ENCODE results near the gene SLC11A2.

The SLC11A2 gene

GRCh38 chr12:51028813-51029150, 2.6 kb upstream of the SLC11A2 start:
- Histone ChIP-seq H3K27ac (ENCODE audit: low read depth, low read length) (no peak overlapping the region), H3K36me3 (ENCODE audit: control insufficient read depth, low read length) (no peaks in the 10 kb centered on the region), H3K4me3 (ENCODE audit: low read length) (no peak overlapping the region), H3K9me3 (ENCODE audit: control insufficient read depth, insufficient read depth, low read length) (no peaks in the 10 kb centered on the region), H3K9me2 (replicated peaks; ENCODE audit: control insufficient read depth, low read length) (no peaks in the 10 kb centered on the region), H3F3A (ENCODE audit: control insufficient read depth, insufficient read depth) (peaks cover 5% of the 10 kb centered on the region), H3K27me3 (ENCODE audit: control insufficient read depth, low read length) (peaks cover 5% of the 10 kb centered on the region; the same call in 1 of the 2 replicates), H3K79me2 (ENCODE audit: control insufficient read depth, low read length) (peaks cover 24% of the 10 kb centered on the region), H3K4me1 (ENCODE audit: control insufficient read depth, low read length) (peaks cover 27% of the 10 kb centered on the region), H3K4me2 (ENCODE audit: low read length) (no peak overlapping the region), H4K20me1 (ENCODE audit: control insufficient read depth, insufficient read depth, low read depth, low read length) (no peaks in the 10 kb centered on the region)
- TF ChIP-seq EZH2phosphoT487 (IDR thresholded peaks at IDR 0.05; ENCODE audit: borderline replicate concordance, low read length) (no peak), CTCF (IDR thresholded peaks at IDR 0.05; ENCODE audit: low read depth, low read length, poor library complexity, severe bottlenecking) (no peak)

GRCh38 chr12:51028126-51028812, 2.1 kb upstream of the SLC11A2 start:
- peak; percentile 48 for TF ChIP-seq CTCF (IDR thresholded peaks at IDR 0.05; ENCODE audit: low read depth, low read length, poor library complexity, severe bottlenecking)
- TF ChIP-seq EZH2phosphoT487 (IDR thresholded peaks at IDR 0.05; ENCODE audit: borderline replicate concordance, low read length), result no peak
- Histone ChIP-seq H3K9me3 (ENCODE audit: control insufficient read depth, insufficient read depth, low read length) (no peaks in the 10 kb centered on the region), H3K27me3 (ENCODE audit: control insufficient read depth, low read length) (peaks cover 5% of the 10 kb centered on the region; the same call in 1 of the 2 replicates), H3K4me2 (ENCODE audit: low read length) (no peak overlapping the region), H3K9me2 (replicated peaks; ENCODE audit: control insufficient read depth, low read length) (no peaks in the 10 kb centered on the region), H3K27ac (ENCODE audit: low read depth, low read length) (no peak overlapping the region), H3K36me3 (ENCODE audit: control insufficient read depth, low read length) (no peaks in the 10 kb centered on the region), H3F3A (ENCODE audit: control insufficient read depth, insufficient read depth) (peaks cover 5% of the 10 kb centered on the region), H4K20me1 (ENCODE audit: control insufficient read depth, insufficient read depth, low read depth, low read length) (no peaks in the 10 kb centered on the region), H3K4me1 (ENCODE audit: control insufficient read depth, low read length) (peaks cover 27% of the 10 kb centered on the region), H3K4me3 (ENCODE audit: low read length) (no peak overlapping the region), H3K79me2 (ENCODE audit: control insufficient read depth, low read length) (peaks cover 29% of the 10 kb centered on the region)

- H3K4me1 ChIP-seq (ENCODE audit: control insufficient read depth, low read length), result peaks cover 27% of the 10 kb centered on the region
- H3K9me2 ChIP-seq (replicated peaks; ENCODE audit: control insufficient read depth, low read length), result no peaks in the 10 kb centered on the region
- H4K20me1 ChIP-seq (ENCODE audit: control insufficient read depth, insufficient read depth, low read depth, low read length), result no peaks in the 10 kb centered on the region
- H3K27me3 ChIP-seq (ENCODE audit: control insufficient read depth, low read length), result peaks cover 5% of the 10 kb centered on the region; the same call in 1 of the 2 replicates
- H3K4me2 ChIP-seq (ENCODE audit: low read length), result no peak overlapping the region
- H3K27ac ChIP-seq (ENCODE audit: low read depth, low read length), result no peak overlapping the region
- TF ChIP-seq EZH2phosphoT487 (IDR thresholded peaks at IDR 0.05; ENCODE audit: borderline replicate concordance, low read length), result no peak
- TF ChIP-seq CTCF (IDR thresholded peaks at IDR 0.05; ENCODE audit: low read depth, low read length, poor library complexity, severe bottlenecking), result no peak
- H3K4me3 ChIP-seq (ENCODE audit: low read length), result no peak overlapping the region
- H3K36me3 ChIP-seq (ENCODE audit: control insufficient read depth, low read length), result no peaks in the 10 kb centered on the region
- H3F3A ChIP-seq (ENCODE audit: control insufficient read depth, insufficient read depth), result peaks cover 5% of the 10 kb centered on the region
- H3K9me3 ChIP-seq (ENCODE audit: control insufficient read depth, insufficient read depth, low read length), result no peaks in the 10 kb centered on the region
- H3K79me2 ChIP-seq (ENCODE audit: control insufficient read depth, low read length), result peaks cover 37% of the 10 kb centered on the region
Measured at GRCh38 chr12:51027342-51027835, 1.2 kb upstream of the SLC11A2 start.
